DOHH2 (cell line): ENCODE measurements around the gene GPRIN3.

ENCODE experiments used
- CTCF ChIP-seq: fragments of 200-600 bp; sonication (generic); IDR thresholded peaks from one replicate; pipeline ENCODE4 v1.5.1; 2014; ENCODE audit warnings: antibody characterized with exemption, mild to moderate bottlenecking, low read depth, low read length; ENCODE audit not compliant: poor library complexity, severe bottlenecking
- EZH2phosphoT487 ChIP-seq: fragments of 200-600 bp; sonication (generic); IDR thresholded peaks from 2 replicates; pipeline ENCODE4 v1.6.1; 2017; ENCODE audit warnings: borderline replicate concordance, mild to moderate bottlenecking, antibody characterized with exemption, low read length, moderate library complexity, mixed read lengths

- TF ChIP-seq CTCF (no peak), EZH2phosphoT487 (no peak)
These were observed 17.1 kb upstream of the GPRIN3 start for GRCh38 chr4:89324671-89325070.
